A673 (cell line): Measurements from ENCODE around the gene PTK6. TPM values are rescaled to one million over a fixed set of nuclear protein-coding genes. Genes with fewer than 3 reads are reported as not detected.

Experiments used
- BruUV-seq: library from RNA; stranded (reverse); fragments of 400-500 nt; replicated peaks from 2 replicates; lab custom pipeline; 2021; lab: Mats Ljungman, UMichigan
- CTCF ChIA-PET: fragments of 300-600 bp; sonication (Branson Sonifier 250); formaldehyde crosslinking; loops from one replicate; lab custom pipeline; 2022; ENCODE audit warnings: antibody characterized with exemption; lab: Charles Lee
- POLR2A ChIA-PET: fragments of 300-600 bp; sonication (Branson Sonifier 250); formaldehyde crosslinking; loops from one replicate; lab custom pipeline; 2022; ENCODE audit warnings: antibody characterized with exemption; ENCODE audit not compliant: low non-redundant PET; lab: Charles Lee
- DNase-seq: peaks from one replicate; pipeline ENCODE4 v3.0.0-alpha.2; 2015; ENCODE audit warnings: low spot score
- H3K27ac ChIP-seq: fragments of 200-600 bp; sonication (generic); 2 replicates; pipeline ENCODE4 v1.5.1; 2016; ENCODE audit warnings: mixed run types, low read depth, mild to moderate bottlenecking, mixed read lengths, antibody characterized with exemption, low read length; ENCODE audit not compliant: poor library complexity, severe bottlenecking
- H3K27me3 ChIP-seq: fragments of 200-600 bp; sonication (generic); replicated peaks from 2 replicates; pipeline ENCODE4 v1.6.1; 2017; ENCODE audit warnings: mixed run types, low read depth, mild to moderate bottlenecking, mixed read lengths, antibody characterized with exemption, low read length; ENCODE audit not compliant: insufficient read depth, poor library complexity
- H3K36me3 ChIP-seq: fragments of 200-600 bp; sonication (generic); 2 replicates; pipeline ENCODE4 v1.6.1; 2016; ENCODE audit warnings: mixed run types, mild to moderate bottlenecking, mixed read lengths, antibody characterized with exemption, low read length; ENCODE audit not compliant: insufficient read depth, poor library complexity, severe bottlenecking
- H3K4me1 ChIP-seq: fragments of 200-600 bp; sonication (generic); 2 replicates; pipeline ENCODE4 v1.6.1; 2017; ENCODE audit warnings: mixed run types, mild to moderate bottlenecking, mixed read lengths, antibody characterized with exemption, low read length; ENCODE audit not compliant: insufficient read depth, poor library complexity, severe bottlenecking
- H3K4me3 ChIP-seq: fragments of 200-600 bp; sonication (generic); 2 replicates; pipeline ENCODE4 v1.5.1; 2016; ENCODE audit warnings: low read depth, mixed run types, mild to moderate bottlenecking, mixed read lengths, low read length; ENCODE audit not compliant: poor library complexity, severe bottlenecking
- H3K9me3 ChIP-seq: fragments of 200-600 bp; sonication (generic); 2 replicates; pipeline ENCODE4 v1.6.1; 2016; ENCODE audit warnings: mixed run types, low read depth, mild to moderate bottlenecking, mixed read lengths, antibody characterized with exemption, low read length; ENCODE audit not compliant: poor library complexity, severe bottlenecking
- EZH2 ChIP-seq: fragments of 200-600 bp; sonication (generic); IDR thresholded peaks from 2 replicates; pipeline ENCODE4 v1.6.1; 2017; ENCODE audit warnings: borderline replicate concordance, low read depth, mild to moderate bottlenecking, mixed read lengths, antibody characterized with exemption, low read length; ENCODE audit not compliant: poor library complexity, severe bottlenecking
- intact Hi-C: fragments of 100-400 bp; cut with micrococcal nuclease; formaldehyde crosslinking; loops from one replicate; pipeline ENCODE4 v1.10.0; 2022; ENCODE audit not compliant: unreplicated experiment
- total RNA-seq: library from RNA; stranded (reverse); gene quantifications from 2 replicates; pipeline ENCODE4 v1.2.3, GENCODE V29; 2021
- TF ChIP-seq, protein P1 (sequence below): fragments of 300-800, 200-600 bp; sonication (generic); conservative IDR thresholded peaks from 2 replicates; pipeline ENCODE4 v1.5.1; 2017; ENCODE audit warnings: low read depth, mild to moderate bottlenecking, antibody characterized with exemption, low read length, moderate library complexity, mixed read lengths

PTK6 gene
- total RNA-seq, 1 experiment from 2014 or later, result not detected

DNA sequence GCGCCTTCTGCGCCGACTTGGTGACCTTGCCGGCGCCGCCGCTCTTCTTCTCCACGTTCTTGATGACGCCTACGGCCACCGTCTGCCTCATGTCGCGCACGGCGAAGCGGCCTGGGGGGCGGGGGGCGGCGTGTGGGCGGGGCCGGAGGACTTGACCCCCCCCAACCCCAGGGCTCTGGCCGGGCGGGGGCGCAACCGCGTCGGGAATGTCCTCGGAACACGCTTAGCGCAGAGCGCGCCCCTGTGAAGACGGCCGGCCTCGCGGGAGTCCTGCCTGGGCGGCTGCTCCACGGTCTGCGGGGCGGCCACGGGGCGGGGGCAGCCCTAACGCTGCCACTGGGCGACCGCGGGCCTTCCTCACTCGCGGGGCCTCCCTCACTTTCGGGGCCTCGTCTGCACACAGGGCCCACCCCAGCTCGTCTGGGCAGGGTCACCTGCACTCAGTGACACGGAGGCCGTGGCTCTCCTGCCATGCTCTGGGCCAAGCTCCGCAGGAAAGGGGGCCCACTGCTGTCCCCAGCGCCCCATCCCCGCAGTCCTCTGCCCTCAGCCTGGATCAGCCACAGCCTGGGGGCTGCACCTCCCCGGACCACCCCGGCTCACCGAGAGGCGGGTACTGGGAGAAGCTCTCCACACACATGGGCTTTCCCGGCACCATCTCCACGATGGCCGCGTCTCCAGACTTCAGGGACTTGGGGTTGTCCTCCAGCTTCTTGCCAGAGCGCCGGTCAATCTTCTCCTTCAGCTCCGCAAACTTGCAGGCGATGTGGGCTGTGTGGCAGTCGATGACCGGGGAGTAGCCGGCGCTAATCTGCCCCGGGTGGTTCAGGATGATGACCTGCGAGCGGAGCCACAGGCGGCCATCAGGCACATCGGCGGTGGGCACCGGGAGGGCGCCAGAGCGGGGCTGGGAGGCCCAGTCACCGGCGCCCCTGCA, 48.6 kb downstream of the PTK6 start:
- ChIA-PET CTCF (no interaction called here), POLR2A (no interaction called here)
- no peak overlapping the region for H3K4me3 ChIP-seq
- BruUV-seq, result no TSS peak
- H3K4me1 ChIP-seq, result peaks cover under 1% of the 10 kb centered on the region
- intact Hi-C loops, result no loop called here
- no peak overlapping the region for H3K27ac ChIP-seq
- DNase-seq, result no peak
- H3K9me3 ChIP-seq, result no peaks in the 10 kb centered on the region
- peaks cover 20% of the 10 kb centered on the region for H3K27me3 ChIP-seq
- no peaks in the 10 kb centered on the region for H3K36me3 ChIP-seq
- TF ChIP-seq, protein P1, sequence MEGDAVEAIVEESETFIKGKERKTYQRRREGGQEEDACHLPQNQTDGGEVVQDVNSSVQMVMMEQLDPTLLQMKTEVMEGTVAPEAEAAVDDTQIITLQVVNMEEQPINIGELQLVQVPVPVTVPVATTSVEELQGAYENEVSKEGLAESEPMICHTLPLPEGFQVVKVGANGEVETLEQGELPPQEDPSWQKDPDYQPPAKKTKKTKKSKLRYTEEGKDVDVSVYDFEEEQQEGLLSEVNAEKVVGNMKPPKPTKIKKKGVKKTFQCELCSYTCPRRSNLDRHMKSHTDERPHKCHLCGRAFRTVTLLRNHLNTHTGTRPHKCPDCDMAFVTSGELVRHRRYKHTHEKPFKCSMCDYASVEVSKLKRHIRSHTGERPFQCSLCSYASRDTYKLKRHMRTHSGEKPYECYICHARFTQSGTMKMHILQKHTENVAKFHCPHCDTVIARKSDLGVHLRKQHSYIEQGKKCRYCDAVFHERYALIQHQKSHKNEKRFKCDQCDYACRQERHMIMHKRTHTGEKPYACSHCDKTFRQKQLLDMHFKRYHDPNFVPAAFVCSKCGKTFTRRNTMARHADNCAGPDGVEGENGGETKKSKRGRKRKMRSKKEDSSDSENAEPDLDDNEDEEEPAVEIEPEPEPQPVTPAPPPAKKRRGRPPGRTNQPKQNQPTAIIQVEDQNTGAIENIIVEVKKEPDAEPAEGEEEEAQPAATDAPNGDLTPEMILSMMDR, result no peak
- no peak for TF ChIP-seq EZH2

DNA sequence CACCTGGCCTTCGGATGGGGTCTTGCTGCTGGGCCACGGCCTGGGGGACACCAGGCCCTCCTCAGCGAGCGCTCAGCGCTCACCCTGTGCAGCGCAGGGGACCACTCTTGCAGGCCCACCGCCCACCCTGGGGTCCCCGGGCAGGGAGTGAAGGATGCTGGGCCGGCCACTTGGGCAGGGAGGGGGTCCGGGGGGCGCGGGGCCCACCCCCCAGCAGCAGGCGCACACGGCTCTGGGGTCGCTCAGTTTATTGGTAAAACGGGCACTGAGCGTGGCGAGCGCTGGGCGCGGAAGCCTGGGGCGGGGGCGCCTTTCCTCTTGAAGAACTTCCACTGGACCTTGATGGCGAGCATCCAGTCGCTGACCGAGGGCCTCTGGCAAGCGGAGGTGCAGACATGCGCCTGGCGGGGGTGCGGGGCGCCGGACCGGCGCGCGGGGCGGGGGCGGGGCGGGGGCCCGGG, 49.4 kb downstream of the PTK6 start:
- no peaks in the 10 kb centered on the region for H3K36me3 ChIP-seq
- H3K27ac ChIP-seq, result no peak overlapping the region
- no peaks in the 10 kb centered on the region for H3K9me3 ChIP-seq
- no peak for DNase-seq
- intact Hi-C loops, result no loop called here
- no TSS peak for BruUV-seq
- H3K4me1 ChIP-seq, result peaks cover 9% of the 10 kb centered on the region
- ChIA-PET POLR2A (no interaction called here), CTCF (no interaction called here)
- TF ChIP-seq, protein P1, result no peak
- TF ChIP-seq EZH2, result no peak
- no peak overlapping the region for H3K4me3 ChIP-seq
- H3K27me3 ChIP-seq, result peaks cover 20% of the 10 kb centered on the region

DNA sequence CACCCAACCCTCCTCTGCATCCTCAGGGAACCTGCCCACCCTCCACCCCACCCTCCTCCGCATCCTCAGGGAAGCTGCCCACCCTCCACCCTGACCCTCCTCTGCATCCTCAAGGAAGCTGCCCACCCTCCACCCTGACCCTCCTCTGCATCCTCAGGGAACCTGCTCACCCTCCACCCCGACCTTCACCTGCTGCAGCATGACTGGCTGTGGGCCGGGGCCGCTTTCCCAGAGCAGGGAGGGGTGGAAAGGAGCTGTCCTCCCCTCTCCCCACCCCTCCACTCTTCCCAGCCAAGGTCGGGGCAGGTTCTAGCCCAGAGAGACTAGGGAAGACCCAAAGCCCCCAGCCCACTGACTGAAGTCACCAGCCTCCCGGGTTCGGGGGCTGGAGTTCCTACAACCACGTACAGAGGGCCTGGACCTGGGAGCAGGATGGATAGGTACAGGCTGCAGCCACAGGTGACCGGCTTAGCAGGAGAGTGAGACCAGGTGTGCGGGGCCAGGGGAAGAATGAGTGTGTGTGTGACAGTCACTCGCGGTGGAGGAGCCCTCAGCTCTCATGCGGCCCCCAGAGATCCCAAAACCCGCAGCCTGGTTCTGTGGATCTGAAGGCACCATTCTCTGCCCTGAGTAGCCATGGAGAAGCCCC, 49.9 kb downstream of the PTK6 start:
- ChIA-PET POLR2A (no interaction called here), CTCF (no interaction called here)
- no peak for DNase-seq
- TF ChIP-seq, protein P1, result no peak
- no peak for TF ChIP-seq EZH2
- no TSS peak for BruUV-seq
- no peaks in the 10 kb centered on the region for H3K9me3 ChIP-seq
- H3K36me3 ChIP-seq, result no peaks in the 10 kb centered on the region
- peaks cover 14% of the 10 kb centered on the region for H3K4me1 ChIP-seq
- H3K27me3 ChIP-seq, result peaks cover 20% of the 10 kb centered on the region
- no peak overlapping the region for H3K27ac ChIP-seq
- H3K4me3 ChIP-seq, result no peak overlapping the region
- intact Hi-C loops, result no loop called here
